WTC11 (cell line): ENCODE results near the gene VMAC. TPM values are rescaled to one million over a fixed set of nuclear protein-coding genes. Genes with fewer than 3 reads are reported as not detected.

Experiments used
- ATAC-seq: fragments of 200-7000 bp; cut with Tn5 transposase; 2 replicates; pipeline ENCODE4 v1.10.0; 2021; ENCODE audit warnings: mild to moderate bottlenecking, moderate library complexity
- CTCF ChIA-PET: fragments of 300-600 bp; sonication (Branson Sonifier 250); formaldehyde crosslinking; loops from one replicate; lab custom pipeline; 2021; ENCODE audit warnings: antibody characterized with exemption; lab: Charles Lee
- POLR2A ChIA-PET: fragments of 350-600 bp; sonication (Branson Sonifier 250); formaldehyde crosslinking; loops from one replicate; lab custom pipeline; 2021; ENCODE audit warnings: antibody characterized with exemption; lab: Charles Lee
- DNase-seq: peaks from one replicate; pipeline ENCODE4 v3.0.0; 2021; ENCODE audit warnings: low spot score
- H3K27ac Mint-ChIP-seq: 2 replicates; pipeline ENCODE4 v1.8.0; 2021; ENCODE audit warnings: mixed read lengths
- H3K27me3 Mint-ChIP-seq: 2 replicates; pipeline ENCODE4 v1.8.0; 2021; ENCODE audit warnings: low read depth, mild to moderate bottlenecking, moderate library complexity, mixed read lengths
- H3K36me3 Mint-ChIP-seq: 2 replicates; pipeline ENCODE4 v1.8.0; 2021; ENCODE audit warnings: mixed read lengths
- H3K4me1 Mint-ChIP-seq: 2 replicates; pipeline ENCODE4 v1.8.0; 2022; ENCODE audit warnings: mixed read lengths
- H3K4me3 Mint-ChIP-seq: 2 replicates; pipeline ENCODE4 v1.8.0; 2021; ENCODE audit warnings: mild to moderate bottlenecking, moderate library complexity, mixed read lengths
- H3K9me3 Mint-ChIP-seq: 2 replicates; pipeline ENCODE4 v1.8.0; 2021; ENCODE audit warnings: mixed read lengths
- ATF1 ChIP-seq: sonication (generic); formaldehyde crosslinking; IDR thresholded peaks from 2 replicates; pipeline ENCODE4 v1.8.1; 2023; ENCODE audit warnings: mild to moderate bottlenecking, moderate library complexity, missing genetic modification reagents
- NFATC4 ChIP-seq: fragments of 250-450 bp; sonication (Bioruptor Pico); IDR thresholded peaks from 2 replicates; pipeline ENCODE4 v1.9.0; 2021; ENCODE audit warnings: mild to moderate bottlenecking
- TP53 ChIP-seq: sonication (generic); formaldehyde crosslinking; IDR thresholded peaks from 2 replicates; pipeline ENCODE4 v1.8.1; 2023; ENCODE audit warnings: mild to moderate bottlenecking, missing genetic modification reagents
- ZNF138 ChIP-seq: sonication (generic); formaldehyde crosslinking; conservative IDR thresholded peaks from 2 replicates; pipeline ENCODE4 v1.8.1; 2022; ENCODE audit warnings: mild to moderate bottlenecking, moderate library complexity, missing genetic modification reagents
- ZNF219 ChIP-seq: sonication (generic); formaldehyde crosslinking; IDR thresholded peaks from 2 replicates; pipeline ENCODE4 v1.8.0; 2023; ENCODE audit warnings: missing genetic modification reagents, mild to moderate bottlenecking, borderline replicate concordance
- total RNA-seq: library from RNA; stranded (reverse); gene quantifications from 3 replicates; pipeline ENCODE4 v1.2.3, GENCODE V29; 2021
- TF ChIP-seq, protein P1 (sequence below): sonication (generic); formaldehyde crosslinking; IDR thresholded peaks from 2 replicates; pipeline ENCODE4 v1.8.1; 2023; ENCODE audit warnings: mild to moderate bottlenecking, missing genetic modification reagents, borderline replicate concordance
- TF ChIP-seq, protein P2 (sequence below): sonication (generic); formaldehyde crosslinking; IDR thresholded peaks from 2 replicates; pipeline ENCODE4 v1.8.0; 2023; ENCODE audit warnings: mild to moderate bottlenecking, missing genetic modification reagents
- TF ChIP-seq, protein P3 (sequence below): sonication (generic); formaldehyde crosslinking; IDR thresholded peaks from 2 replicates; pipeline ENCODE4 v1.8.1; 2023; ENCODE audit warnings: mild to moderate bottlenecking, missing genetic modification reagents
- TF ChIP-seq, protein P4 (sequence below): fragments of 250-450 bp; sonication (Bioruptor Pico); IDR thresholded peaks from 2 replicates; pipeline ENCODE4 v1.8.0; 2021; ENCODE audit warnings: mild to moderate bottlenecking
- TF ChIP-seq, protein P5 (sequence below): fragments of 200-600 bp; IDR thresholded peaks from 2 replicates; pipeline ENCODE4 v1.8.0; 2022; ENCODE audit warnings: antibody characterized with exemption
- TF ChIP-seq, protein P6 (sequence below): sonication (generic); formaldehyde crosslinking; IDR thresholded peaks from 2 replicates; pipeline ENCODE4 v1.8.1; 2023; ENCODE audit warnings: mild to moderate bottlenecking, missing genetic modification reagents, moderate library complexity
- TF ChIP-seq, protein P7 (sequence below): sonication (generic); formaldehyde crosslinking; IDR thresholded peaks from 2 replicates; pipeline ENCODE4 v1.8.1; 2023; ENCODE audit warnings: mild to moderate bottlenecking, missing genetic modification reagents, moderate library complexity
- TF ChIP-seq, protein P8 (sequence below): sonication (generic); formaldehyde crosslinking; conservative IDR thresholded peaks from 2 replicates; pipeline ENCODE4 v1.8.1; 2023; ENCODE audit warnings: mild to moderate bottlenecking, low read depth, missing genetic modification reagents, moderate library complexity

Gene VMAC
- total RNA-seq, 1 experiment from 2014 or later, result 2.5 TPM

DNA sequence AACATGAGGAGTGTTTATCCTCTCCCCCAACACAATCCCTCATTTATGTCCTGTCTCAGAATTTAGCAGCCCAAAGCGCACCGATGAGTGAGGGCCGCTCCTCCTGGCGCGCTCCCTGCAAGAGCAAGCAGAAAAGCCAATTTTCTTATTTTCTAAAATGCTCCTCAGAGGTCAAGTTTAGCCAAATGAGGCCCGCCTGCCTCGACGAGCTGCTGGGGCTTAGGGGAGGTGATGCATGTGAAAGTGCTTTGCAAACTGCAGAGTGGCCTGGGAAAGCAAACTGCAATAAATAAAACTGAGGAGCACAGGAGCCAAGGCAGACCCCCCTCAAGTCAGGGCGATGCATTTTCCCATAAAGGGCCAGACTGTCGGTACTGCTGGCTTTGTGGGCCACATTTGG lies 38.4 kb downstream of the VMAC start (continued):
- TF ChIP-seq, protein P1, sequence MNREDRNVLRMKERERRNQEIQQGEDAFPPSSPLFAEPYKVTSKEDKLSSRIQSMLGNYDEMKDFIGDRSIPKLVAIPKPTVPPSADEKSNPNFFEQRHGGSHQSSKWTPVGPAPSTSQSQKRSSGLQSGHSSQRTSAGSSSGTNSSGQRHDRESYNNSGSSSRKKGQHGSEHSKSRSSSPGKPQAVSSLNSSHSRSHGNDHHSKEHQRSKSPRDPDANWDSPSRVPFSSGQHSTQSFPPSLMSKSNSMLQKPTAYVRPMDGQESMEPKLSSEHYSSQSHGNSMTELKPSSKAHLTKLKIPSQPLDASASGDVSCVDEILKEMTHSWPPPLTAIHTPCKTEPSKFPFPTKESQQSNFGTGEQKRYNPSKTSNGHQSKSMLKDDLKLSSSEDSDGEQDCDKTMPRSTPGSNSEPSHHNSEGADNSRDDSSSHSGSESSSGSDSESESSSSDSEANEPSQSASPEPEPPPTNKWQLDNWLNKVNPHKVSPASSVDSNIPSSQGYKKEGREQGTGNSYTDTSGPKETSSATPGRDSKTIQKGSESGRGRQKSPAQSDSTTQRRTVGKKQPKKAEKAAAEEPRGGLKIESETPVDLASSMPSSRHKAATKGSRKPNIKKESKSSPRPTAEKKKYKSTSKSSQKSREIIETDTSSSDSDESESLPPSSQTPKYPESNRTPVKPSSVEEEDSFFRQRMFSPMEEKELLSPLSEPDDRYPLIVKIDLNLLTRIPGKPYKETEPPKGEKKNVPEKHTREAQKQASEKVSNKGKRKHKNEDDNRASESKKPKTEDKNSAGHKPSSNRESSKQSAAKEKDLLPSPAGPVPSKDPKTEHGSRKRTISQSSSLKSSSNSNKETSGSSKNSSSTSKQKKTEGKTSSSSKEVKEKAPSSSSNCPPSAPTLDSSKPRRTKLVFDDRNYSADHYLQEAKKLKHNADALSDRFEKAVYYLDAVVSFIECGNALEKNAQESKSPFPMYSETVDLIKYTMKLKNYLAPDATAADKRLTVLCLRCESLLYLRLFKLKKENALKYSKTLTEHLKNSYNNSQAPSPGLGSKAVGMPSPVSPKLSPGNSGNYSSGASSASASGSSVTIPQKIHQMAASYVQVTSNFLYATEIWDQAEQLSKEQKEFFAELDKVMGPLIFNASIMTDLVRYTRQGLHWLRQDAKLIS (CRISPR knock-in tag), result no peak
- no peak for TF ChIP-seq ATF1 (CRISPR knock-in tag)
- TF ChIP-seq, protein P2, sequence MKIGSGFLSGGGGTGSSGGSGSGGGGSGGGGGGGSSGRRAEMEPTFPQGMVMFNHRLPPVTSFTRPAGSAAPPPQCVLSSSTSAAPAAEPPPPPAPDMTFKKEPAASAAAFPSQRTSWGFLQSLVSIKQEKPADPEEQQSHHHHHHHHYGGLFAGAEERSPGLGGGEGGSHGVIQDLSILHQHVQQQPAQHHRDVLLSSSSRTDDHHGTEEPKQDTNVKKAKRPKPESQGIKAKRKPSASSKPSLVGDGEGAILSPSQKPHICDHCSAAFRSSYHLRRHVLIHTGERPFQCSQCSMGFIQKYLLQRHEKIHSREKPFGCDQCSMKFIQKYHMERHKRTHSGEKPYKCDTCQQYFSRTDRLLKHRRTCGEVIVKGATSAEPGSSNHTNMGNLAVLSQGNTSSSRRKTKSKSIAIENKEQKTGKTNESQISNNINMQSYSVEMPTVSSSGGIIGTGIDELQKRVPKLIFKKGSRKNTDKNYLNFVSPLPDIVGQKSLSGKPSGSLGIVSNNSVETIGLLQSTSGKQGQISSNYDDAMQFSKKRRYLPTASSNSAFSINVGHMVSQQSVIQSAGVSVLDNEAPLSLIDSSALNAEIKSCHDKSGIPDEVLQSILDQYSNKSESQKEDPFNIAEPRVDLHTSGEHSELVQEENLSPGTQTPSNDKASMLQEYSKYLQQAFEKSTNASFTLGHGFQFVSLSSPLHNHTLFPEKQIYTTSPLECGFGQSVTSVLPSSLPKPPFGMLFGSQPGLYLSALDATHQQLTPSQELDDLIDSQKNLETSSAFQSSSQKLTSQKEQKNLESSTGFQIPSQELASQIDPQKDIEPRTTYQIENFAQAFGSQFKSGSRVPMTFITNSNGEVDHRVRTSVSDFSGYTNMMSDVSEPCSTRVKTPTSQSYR (CRISPR knock-in tag), result no peak
- no peak for TF ChIP-seq ZNF138 (CRISPR knock-in tag)
- no peak for TF ChIP-seq TP53 (CRISPR knock-in tag)
- TF ChIP-seq, protein P3, sequence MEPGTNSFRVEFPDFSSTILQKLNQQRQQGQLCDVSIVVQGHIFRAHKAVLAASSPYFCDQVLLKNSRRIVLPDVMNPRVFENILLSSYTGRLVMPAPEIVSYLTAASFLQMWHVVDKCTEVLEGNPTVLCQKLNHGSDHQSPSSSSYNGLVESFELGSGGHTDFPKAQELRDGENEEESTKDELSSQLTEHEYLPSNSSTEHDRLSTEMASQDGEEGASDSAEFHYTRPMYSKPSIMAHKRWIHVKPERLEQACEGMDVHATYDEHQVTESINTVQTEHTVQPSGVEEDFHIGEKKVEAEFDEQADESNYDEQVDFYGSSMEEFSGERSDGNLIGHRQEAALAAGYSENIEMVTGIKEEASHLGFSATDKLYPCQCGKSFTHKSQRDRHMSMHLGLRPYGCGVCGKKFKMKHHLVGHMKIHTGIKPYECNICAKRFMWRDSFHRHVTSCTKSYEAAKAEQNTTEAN (CRISPR knock-in tag), result no peak
- no peak for TF ChIP-seq ZNF219 (CRISPR knock-in tag)
- TF ChIP-seq, protein P4, sequence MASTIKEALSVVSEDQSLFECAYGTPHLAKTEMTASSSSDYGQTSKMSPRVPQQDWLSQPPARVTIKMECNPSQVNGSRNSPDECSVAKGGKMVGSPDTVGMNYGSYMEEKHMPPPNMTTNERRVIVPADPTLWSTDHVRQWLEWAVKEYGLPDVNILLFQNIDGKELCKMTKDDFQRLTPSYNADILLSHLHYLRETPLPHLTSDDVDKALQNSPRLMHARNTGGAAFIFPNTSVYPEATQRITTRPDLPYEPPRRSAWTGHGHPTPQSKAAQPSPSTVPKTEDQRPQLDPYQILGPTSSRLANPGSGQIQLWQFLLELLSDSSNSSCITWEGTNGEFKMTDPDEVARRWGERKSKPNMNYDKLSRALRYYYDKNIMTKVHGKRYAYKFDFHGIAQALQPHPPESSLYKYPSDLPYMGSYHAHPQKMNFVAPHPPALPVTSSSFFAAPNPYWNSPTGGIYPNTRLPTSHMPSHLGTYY (CRISPR knock-in tag), result no peak
- TF ChIP-seq, all 79 proteins: peak for 0

DNA sequence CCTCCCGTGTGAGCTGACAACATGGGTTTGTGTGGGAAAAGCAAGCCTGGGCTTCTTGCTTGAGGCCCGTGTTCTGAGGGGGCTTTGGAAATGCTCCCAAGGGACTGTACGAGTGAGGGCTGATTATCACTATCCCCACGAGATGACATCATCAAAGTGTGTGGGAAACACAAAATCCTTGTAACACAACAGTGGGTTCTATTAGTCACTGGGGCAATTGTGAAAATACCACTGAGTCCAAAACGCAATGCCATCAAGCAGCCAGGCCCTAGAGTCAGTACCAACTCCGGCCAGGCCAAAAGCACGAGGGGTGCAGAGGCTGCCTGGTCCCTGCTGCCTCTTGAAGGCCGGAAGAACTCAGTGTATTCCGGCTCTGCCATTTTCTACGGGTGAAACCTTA lies 39.0 kb downstream of the VMAC start:
- TF ChIP-seq NFATC4 (CRISPR knock-in tag), result no peak
- TF ChIP-seq, protein P5, sequence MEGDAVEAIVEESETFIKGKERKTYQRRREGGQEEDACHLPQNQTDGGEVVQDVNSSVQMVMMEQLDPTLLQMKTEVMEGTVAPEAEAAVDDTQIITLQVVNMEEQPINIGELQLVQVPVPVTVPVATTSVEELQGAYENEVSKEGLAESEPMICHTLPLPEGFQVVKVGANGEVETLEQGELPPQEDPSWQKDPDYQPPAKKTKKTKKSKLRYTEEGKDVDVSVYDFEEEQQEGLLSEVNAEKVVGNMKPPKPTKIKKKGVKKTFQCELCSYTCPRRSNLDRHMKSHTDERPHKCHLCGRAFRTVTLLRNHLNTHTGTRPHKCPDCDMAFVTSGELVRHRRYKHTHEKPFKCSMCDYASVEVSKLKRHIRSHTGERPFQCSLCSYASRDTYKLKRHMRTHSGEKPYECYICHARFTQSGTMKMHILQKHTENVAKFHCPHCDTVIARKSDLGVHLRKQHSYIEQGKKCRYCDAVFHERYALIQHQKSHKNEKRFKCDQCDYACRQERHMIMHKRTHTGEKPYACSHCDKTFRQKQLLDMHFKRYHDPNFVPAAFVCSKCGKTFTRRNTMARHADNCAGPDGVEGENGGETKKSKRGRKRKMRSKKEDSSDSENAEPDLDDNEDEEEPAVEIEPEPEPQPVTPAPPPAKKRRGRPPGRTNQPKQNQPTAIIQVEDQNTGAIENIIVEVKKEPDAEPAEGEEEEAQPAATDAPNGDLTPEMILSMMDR, result no peak
- TF ChIP-seq, protein P6, sequence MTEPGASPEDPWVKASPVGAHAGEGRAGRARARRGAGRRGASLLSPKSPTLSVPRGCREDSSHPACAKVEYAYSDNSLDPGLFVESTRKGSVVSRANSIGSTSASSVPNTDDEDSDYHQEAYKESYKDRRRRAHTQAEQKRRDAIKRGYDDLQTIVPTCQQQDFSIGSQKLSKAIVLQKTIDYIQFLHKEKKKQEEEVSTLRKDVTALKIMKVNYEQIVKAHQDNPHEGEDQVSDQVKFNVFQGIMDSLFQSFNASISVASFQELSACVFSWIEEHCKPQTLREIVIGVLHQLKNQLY (CRISPR knock-in tag), result no peak
- TF ChIP-seq, protein P7, sequence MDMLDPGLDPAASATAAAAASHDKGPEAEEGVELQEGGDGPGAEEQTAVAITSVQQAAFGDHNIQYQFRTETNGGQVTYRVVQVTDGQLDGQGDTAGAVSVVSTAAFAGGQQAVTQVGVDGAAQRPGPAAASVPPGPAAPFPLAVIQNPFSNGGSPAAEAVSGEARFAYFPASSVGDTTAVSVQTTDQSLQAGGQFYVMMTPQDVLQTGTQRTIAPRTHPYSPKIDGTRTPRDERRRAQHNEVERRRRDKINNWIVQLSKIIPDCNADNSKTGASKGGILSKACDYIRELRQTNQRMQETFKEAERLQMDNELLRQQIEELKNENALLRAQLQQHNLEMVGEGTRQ (CRISPR knock-in tag), result no peak
- TF ChIP-seq, protein P8, sequence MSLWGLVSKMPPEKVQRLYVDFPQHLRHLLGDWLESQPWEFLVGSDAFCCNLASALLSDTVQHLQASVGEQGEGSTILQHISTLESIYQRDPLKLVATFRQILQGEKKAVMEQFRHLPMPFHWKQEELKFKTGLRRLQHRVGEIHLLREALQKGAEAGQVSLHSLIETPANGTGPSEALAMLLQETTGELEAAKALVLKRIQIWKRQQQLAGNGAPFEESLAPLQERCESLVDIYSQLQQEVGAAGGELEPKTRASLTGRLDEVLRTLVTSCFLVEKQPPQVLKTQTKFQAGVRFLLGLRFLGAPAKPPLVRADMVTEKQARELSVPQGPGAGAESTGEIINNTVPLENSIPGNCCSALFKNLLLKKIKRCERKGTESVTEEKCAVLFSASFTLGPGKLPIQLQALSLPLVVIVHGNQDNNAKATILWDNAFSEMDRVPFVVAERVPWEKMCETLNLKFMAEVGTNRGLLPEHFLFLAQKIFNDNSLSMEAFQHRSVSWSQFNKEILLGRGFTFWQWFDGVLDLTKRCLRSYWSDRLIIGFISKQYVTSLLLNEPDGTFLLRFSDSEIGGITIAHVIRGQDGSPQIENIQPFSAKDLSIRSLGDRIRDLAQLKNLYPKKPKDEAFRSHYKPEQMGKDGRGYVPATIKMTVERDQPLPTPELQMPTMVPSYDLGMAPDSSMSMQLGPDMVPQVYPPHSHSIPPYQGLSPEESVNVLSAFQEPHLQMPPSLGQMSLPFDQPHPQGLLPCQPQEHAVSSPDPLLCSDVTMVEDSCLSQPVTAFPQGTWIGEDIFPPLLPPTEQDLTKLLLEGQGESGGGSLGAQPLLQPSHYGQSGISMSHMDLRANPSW, result no peak
- Mint-ChIP-seq H3K4me3 (no peak overlapping the region), H3K4me1 (peaks cover 19% of the 10 kb centered on the region), H3K36me3 (peaks cover 26% of the 10 kb centered on the region), H3K27me3 (no peaks in the 10 kb centered on the region), H3K27ac (peak overlapping the region; percentile 57; the same call in 1 of the 2 replicates), H3K9me3 (no peaks in the 10 kb centered on the region)
- POLR2A ChIA-PET, result no interaction called here
- ATAC-seq (no peak), DNase-seq (no peak)
- CTCF ChIA-PET, result interaction anchor here (0.8 to 1.7 kb wide), 4 partner anchors 24 to 140 kb away, joined by 4 to 8 read pairs (median 4); no protein-coding TSS in a partner anchor
